Activated CD8-positive, alpha-beta memory T cell treated with anti-CD3 and anti-CD28 coated beads, Interleukin-2, amount 50 U/mL, for 24 hours (primary cell): ENCODE results near the gene KIAA1671.
"Not testable (repeated sequence)": the region's sequence is repeated elsewhere in the genome, so short reads cannot be mapped to it uniquely, and the experiment has no call there.

Experiments
- DNase-seq: peaks from one replicate; pipeline ENCODE4 v3.0.0-alpha.2; 2020; ENCODE audit errors: extremely low read depth

KIAA1671 gene

DNA sequence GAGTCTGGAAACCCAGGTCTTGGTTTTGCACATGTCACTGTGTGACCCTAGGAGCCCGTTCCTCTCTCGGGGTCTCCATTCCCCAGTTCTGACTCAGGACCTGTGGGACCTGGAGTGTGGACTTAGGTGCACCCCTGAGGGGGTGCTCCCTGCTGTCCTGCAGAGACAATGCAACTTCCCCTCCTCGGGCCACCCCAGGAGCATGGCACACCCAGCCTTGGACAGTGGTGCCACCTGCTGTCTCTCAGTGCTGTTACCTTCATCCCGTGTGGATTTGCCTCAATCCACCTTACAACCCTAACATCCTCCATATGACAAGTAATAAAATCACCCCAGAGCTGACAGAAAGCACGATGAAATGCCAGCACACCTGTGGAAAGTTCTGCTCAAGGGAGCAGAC lies 219.6 kb downstream of the KIAA1671 start:
- DNase-seq, result no peak

GRCh38 chr22:25174156-25174887 lies 221.8 kb downstream of the KIAA1671 start:
- no peak for DNase-seq

DNA sequence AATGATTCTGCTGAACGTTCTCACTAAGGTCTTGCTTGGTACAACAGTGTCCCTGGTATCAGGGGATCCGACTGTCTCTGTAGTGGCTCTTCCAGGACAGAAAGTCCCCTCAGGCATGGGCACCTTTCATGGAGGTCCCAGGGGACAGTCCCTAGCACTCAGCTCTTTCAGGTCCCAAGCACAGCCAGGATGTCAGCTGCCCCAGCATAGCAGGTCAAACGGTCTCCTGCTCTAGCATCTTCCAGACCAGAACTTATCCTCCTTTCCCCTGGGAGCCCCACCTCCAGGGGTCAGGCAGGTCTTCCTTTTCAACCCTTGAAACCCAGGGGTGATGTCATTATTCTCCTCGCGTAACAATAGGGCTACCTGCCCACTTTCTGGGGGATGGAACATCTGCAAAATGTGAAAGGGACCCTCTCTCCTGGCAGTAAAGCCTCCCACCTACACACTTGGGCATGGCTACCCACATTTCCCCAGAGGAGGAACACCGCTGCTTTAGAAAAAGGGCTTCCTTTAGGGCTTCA lies 222.4 kb downstream of the KIAA1671 start:
- no peak for DNase-seq

GRCh38 chr22:25176175-25176574 lies 223.7 kb downstream of the KIAA1671 start:
- DNase-seq, result no peak

- DNase-seq, result no peak
Observed at GRCh38 chr22:25176799-25177198, 224.3 kb downstream of the KIAA1671 start.

- no peak for DNase-seq
Observed at GRCh38 chr22:25177226-25177625, 224.7 kb downstream of the KIAA1671 start.

GRCh38 chr22:25177895-25178294 lies 225.4 kb downstream of the KIAA1671 start:
- DNase-seq, result no peak

DNA sequence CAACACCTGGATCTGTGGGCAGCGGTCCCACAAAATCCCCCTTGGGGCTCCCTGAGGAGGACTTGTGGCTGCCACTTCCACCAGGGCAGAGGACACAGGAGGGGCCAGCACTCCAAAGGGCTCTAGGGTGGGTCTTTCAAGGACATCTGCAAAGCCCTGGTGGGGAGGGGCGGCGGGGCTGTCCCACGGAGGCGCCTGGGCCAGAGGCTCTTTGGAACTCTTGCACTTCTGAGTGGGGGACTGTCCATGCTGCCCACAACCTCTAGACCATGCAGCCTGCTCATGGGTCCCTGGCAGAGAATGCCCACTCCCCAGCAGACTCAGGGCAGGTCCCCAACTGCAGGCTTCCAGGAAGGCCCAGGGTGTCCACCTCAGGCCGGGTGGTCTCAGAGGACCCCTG lies 225.8 kb downstream of the KIAA1671 start:
- DNase-seq, result not testable (repeated sequence)

DNA sequence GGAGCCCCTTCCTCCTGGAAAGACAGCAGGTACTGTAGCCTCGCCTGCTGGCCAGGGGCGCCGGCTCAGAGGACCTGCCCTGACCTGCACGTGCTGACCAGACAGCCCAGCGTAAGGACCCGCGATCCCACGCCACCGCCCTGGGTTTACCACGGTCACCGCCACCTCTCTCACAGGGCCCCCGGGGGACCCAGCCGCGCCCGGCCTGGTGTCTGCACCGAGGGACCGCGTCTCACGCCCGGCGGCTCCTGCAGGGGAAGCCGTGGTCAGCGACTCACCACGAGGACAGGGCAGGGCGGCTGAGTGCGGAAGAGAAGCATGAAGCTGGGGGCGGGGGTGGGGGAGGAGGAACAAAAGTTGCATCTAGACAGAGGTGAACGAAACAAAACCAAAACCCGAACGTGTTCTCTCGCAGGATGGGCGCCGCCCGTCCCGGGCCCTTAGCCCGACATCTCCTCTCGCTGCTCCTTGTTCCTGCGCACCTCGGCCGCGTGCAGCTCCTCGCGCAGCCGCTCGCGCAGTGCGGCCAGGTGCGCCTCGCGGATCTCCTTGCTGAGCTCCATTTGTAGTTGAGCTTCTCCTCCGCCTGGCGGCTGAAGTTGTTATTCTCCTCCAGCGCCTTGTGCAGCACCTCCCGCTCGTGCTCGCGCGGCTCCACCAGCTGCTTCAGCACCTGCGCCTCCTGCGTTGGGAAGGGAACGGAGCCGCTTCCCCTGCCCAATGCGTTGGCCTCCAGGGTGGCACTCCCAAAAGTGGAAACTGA lies 226.5 kb downstream of the KIAA1671 start:
- not testable (repeated sequence) for DNase-seq

GRCh38 chr22:25182131-25183110 lies 229.9 kb downstream of the KIAA1671 start:
- no peak for DNase-seq

DNA sequence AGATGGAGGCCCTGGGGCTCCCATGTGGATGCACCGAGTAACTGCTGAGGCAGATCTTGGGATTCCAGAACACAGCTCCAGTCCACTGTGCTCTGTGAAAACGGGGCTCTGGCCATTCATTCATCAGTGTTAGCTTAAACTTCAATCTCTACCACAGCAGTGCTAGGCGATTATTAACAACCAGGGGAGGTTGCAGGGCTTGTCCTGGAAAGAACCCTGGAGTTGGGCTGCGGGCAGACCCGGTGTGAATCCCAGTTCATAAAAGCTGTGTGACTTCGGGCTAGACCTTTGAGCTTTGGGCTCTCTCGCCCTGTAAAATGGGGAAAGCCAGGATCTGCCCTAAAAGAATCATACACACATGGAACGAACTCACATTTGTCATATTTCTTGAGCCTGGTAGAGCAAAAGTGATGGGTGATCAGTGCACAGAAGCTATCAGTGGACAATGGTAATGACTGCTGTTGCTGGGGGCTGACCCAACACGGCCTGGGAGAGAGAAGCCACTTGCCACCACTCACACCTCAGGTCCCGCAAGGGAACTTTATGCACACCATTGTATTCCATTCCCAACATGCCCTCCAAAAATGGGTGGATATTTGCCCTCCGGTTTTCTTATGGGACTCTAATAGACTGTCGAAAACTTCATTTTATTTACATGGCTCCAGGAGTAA lies 231.6 kb downstream of the KIAA1671 start:
- DNase-seq, result no peak

DNA sequence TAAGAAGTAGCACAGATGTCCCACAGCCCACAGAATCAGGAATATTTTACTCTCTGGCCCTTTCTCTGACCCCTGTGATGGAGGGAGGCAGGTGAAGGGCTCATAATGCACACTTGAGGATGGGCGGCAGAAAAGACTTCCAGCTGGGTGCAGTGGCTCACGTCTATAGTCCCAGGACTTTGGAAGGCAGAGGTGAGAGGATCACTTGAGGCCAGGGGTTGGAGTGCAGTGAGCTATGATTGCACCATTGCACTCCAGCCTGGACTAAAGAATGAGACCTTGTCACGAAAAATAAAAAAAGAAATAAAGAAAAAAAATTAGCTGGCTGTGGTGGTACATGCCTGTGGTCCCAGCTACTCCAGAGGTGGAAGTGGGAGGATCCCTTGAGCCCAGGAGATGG lies 233.6 kb downstream of the KIAA1671 start:
- no peak for DNase-seq

GRCh38 chr22:25187469-25187868 lies 235.0 kb downstream of the KIAA1671 start:
- no peak for DNase-seq

- no peak for DNase-seq
Observed at GRCh38 chr22:25192406-25192805, 239.9 kb downstream of the KIAA1671 start.

- DNase-seq, result no peak
Observed at GRCh38 chr22:25193130-25193529, 240.6 kb downstream of the KIAA1671 start.

GRCh38 chr22:25193548-25193947 lies 241.0 kb downstream of the KIAA1671 start:
- DNase-seq, result no peak

- DNase-seq, result no peak
Observed at GRCh38 chr22:25196326-25196725, 243.8 kb downstream of the KIAA1671 start.

DNA sequence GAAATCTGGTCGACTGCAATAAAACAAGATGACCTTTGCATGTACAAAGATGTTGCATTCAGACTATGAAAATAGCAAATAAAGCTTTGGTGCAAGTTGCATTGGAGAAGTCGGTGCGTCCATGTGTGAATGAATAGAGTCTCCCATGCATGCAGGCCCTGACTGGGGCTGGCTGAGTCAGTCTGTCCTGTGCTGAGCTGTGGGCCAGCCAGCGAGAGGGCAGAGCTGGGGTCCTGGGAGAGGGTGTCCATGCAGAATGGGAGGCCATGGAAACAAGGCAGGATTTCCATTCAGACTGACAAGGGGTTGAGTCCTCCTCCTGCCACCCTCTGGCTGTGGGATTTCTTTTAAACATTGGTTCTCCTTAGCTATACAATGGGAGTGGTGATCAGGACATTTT lies 244.8 kb downstream of the KIAA1671 start:
- DNase-seq, result no peak

DNA sequence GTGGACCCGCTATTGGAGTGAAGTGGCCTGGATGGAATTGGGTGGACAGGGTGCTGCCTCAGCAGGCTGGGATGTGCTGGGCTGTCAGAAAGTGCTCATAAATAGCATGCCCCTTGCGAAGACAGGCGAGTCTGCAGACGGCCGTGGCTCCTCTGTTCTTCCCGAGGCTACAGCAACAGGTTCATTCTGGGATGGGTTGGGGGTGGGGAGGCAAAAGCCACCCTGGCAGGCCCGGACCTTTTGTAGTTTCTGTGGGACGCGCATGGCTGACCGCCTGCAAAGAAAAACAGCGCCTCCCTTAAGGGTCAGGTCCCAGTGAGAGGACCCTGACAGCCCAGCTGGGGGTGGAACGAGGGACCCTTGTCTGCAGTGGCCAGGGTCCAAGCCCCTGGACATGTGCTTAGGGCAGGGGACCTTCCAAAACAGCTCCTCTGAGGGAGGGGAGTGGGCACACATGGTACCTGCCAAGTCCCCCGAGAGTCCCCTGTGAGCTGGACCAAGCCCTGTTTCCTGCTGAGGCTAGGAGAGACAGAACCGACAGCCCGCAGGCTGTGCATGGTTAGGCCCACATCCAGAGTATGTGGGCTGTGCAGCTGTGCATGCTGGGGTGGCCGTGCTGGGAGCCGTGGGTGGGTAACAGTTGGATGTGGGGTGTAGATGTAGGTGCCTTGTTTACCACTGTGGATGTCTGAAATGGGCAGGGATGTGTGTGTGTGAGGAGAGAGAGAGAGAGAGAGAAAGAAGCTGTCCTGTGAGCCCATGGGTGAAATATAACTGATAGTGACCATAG lies 247.4 kb downstream of the KIAA1671 start, which contains the start of gene CRYBB3:
TSS of gene CRYBB3 (plus strand) at position 128 of the 790 bp plus-strand sequence. CDS start 1,539 bp downstream, outside the sequence.
- DNase-seq, result no peak

DNA sequence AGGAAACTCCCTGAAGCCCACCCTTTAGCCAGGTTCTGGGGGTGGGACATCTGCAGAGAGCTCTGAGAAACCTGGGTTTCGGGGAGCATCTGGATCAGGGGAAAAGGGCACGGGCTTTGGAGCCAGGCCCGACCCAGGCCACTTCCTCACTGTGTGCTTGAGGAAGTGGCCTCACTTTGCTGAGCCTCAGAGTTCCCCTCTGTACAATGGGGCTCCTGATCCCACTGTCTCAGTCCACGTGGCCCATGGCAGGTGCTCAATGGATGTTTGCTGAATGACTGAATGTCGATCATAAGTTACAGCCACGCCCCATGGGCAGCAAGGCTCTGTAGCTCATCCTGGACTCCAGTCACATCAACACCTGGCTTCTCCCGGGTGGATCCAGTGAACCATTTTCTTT lies 248.5 kb downstream of the KIAA1671 start:
- no peak for DNase-seq
